Esophagus muscularis mucosa (tissue), 4 donors: ENCODE results near the gene GNGT1.

Experiments
- EP300 ChIP-seq: sonication (generic); formaldehyde crosslinking; IDR thresholded peaks from one replicate; pipeline ENCODE4 v1.6.1; 2017; ENCODE audit warnings: antibody characterized with exemption
- POLR2A ChIP-seq: fragments of 450-650 bp; IDR thresholded peaks from one replicate; pipeline ENCODE4 v1.6.1; 2017; ENCODE audit warnings: antibody characterized with exemption, moderate library complexity, mild to moderate bottlenecking, low read depth
- POLR2AphosphoS5 ChIP-seq, 2 donors: sonication (generic); formaldehyde crosslinking; IDR thresholded peaks; one replicate each; pipeline ENCODE4 v1.6.1; 2017; ENCODE audit warnings: antibody characterized with exemption in 2 of 2
- TF ChIP-seq, protein P1 (sequence below), 3 experiments: fragments of 200-600 bp in 2 of 3; fragments of 450-650 bp in 1 of 3; sonication (generic) in 2 of 3; IDR thresholded peaks; one replicate each; pipeline ENCODE4 v1.5.1; 2017 to 2019; ENCODE audit warnings: antibody characterized with exemption in 3 of 3, mild to moderate bottlenecking in 2 of 3, moderate library complexity in 1 of 3

DNA sequence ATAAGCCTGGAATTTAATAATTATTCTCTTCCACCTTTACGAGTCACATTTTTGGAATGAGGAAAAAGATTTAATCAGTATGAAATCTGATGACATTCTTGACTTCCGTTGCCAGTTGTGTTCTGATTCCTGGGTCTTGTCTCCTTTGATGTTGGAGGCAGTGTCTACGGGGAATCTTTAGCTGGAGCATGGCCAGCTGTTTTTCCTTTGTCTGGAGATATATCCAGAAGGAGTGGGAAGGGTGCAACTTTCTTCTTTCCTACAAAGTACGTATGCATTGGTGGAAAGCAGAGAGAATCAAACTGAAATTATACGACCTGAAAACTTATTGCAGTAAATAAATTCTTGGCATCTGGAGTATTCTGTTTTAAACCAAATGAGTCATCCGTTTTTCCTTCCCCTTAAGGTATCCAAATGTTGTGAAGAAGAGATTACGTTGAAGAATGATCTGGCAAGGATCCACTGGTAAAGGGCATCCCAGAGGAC lies 8.3 kb downstream of the GNGT1 start:
- TF ChIP-seq, protein P1, sequence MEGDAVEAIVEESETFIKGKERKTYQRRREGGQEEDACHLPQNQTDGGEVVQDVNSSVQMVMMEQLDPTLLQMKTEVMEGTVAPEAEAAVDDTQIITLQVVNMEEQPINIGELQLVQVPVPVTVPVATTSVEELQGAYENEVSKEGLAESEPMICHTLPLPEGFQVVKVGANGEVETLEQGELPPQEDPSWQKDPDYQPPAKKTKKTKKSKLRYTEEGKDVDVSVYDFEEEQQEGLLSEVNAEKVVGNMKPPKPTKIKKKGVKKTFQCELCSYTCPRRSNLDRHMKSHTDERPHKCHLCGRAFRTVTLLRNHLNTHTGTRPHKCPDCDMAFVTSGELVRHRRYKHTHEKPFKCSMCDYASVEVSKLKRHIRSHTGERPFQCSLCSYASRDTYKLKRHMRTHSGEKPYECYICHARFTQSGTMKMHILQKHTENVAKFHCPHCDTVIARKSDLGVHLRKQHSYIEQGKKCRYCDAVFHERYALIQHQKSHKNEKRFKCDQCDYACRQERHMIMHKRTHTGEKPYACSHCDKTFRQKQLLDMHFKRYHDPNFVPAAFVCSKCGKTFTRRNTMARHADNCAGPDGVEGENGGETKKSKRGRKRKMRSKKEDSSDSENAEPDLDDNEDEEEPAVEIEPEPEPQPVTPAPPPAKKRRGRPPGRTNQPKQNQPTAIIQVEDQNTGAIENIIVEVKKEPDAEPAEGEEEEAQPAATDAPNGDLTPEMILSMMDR (IDR thresholded peaks at IDR 0.05) = no peak
- TF ChIP-seq POLR2AphosphoS5 (IDR thresholded peaks at IDR 0.05) (no peak), POLR2A (no peak), EP300 (no peak)
